Fibroblast of mammary gland (primary cell): ENCODE results near the gene TBC1D20.

Experiments
- DNase-seq: peaks from one replicate; pipeline ENCODE4 v3.0.0-alpha.2; 2010; ENCODE audit warnings: low read depth
- H3K4me3 ChIP-seq: 2 replicates; pipeline ENCODE4 v1.5.1; 2011; ENCODE audit warnings: low read depth, mild to moderate bottlenecking, low read length, moderate library complexity; ENCODE audit not compliant: control insufficient read depth
- CTCF ChIP-seq: conservative IDR thresholded peaks from 2 replicates; pipeline ENCODE4 v1.5.1; 2011; ENCODE audit warnings: low read depth, low read length, inconsistent platforms; ENCODE audit not compliant: control insufficient read depth, insufficient read depth

TBC1D20 gene

GRCh38 chr20:403582-403957 is 58.8 kb downstream of the TBC1D20 start:
- no peak for DNase-seq
- TF ChIP-seq CTCF = no peak
- H3K4me3 ChIP-seq = no peak overlapping the region

- no peak overlapping the region for H3K4me3 ChIP-seq
- no peak for DNase-seq
- TF ChIP-seq CTCF = no peak
These were observed 59.3 kb downstream of the TBC1D20 start for GRCh38 chr20:402898-403581.

GRCh38 chr20:402496-402885 is 59.8 kb downstream of the TBC1D20 start:
- TF ChIP-seq CTCF = no peak
- H3K4me3 ChIP-seq = no peak overlapping the region
- DNase-seq = no peak

- DNase-seq = peak; percentile 75
- TF ChIP-seq CTCF = no peak
- no peak overlapping the region for H3K4me3 ChIP-seq
These were observed 60.4 kb downstream of the TBC1D20 start for GRCh38 chr20:401682-402495.

GRCh38 chr20:400454-401275 is 61.7 kb downstream of the TBC1D20 start:
- H3K4me3 ChIP-seq = no peak overlapping the region
- DNase-seq = no peak
- no peak for TF ChIP-seq CTCF

- DNase-seq = no peak
- no peak overlapping the region for H3K4me3 ChIP-seq
- TF ChIP-seq CTCF = no peak
These were observed 62.2 kb downstream of the TBC1D20 start for GRCh38 chr20:400128-400453.
